ENCODE data around the gene ENG.

The ENG gene

DNA sequence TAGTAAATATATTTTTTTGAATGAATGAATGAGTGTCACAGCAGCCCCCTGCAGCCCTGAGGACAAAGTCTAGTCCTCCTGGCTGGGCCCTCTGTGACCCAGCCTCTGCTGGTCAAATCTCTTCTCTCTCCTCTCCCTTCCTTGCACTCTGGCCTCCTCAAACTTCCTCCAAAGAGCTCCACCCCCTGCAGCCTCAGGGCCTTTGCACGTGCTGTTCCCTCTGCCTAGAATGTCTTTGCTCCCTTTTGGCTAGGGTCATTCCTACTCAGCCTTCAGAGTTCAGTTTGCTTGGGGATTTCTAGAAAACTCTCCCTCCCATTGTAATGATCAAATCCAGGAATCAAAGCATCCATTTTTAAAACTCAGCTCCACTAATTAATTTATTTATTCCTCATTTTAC is 89.0 kb downstream of the ENG start:
- CTCF ChIA-PET = interaction anchor here (0.7 to 3.4 kb wide), 5 partner anchors 18 to 180 kb away, joined by 3 to 15 read pairs (median 3); partner anchors contain the start of gene TOR2A
- Mint-ChIP-seq H3K4me3 (no peak overlapping the region), H3K36me3 (peaks cover 71% of the 10 kb centered on the region), H3K27ac (no peak overlapping the region), H3K9me3 (no peaks in the 10 kb centered on the region), H3K27me3 (no peaks in the 10 kb centered on the region), H3K4me1 (peaks cover 71% of the 10 kb centered on the region)
- no peak for DNase-seq
